HepG2 (cell line): ENCODE data around the gene C20orf96. TPM values are rescaled to one million over a fixed set of nuclear protein-coding genes. Genes with fewer than 3 reads are reported as not detected.
A peak's percentile ranks its signal among the peaks of the same experiment; 100 is the strongest.

Source experiments
- ATAC-seq: fragments of 200-7000 bp; cut with Tn5 transposase; 3 replicates; pipeline ENCODE4 v1.9.1; 2020; ENCODE audit warnings: mild to moderate bottlenecking, moderate library complexity
- BruUV-seq: library from RNA; stranded (reverse); fragments of 400-500 nt; replicated peaks from 2 replicates; lab custom pipeline; 2021; lab: Mats Ljungman, UMichigan
- CTCF ChIA-PET: fragments of 300-600 bp; formaldehyde crosslinking; extraction: SDS; loops from one replicate; lab custom pipeline; 2021; ENCODE audit warnings: low total read pairs, inconsistent platforms, low intra/inter-chr PET ratio; lab: Yijun Ruan, JAX
- POLR2A ChIA-PET: fragments of 350-600 bp; sonication (Branson Sonifier 250); formaldehyde crosslinking; loops from one replicate; lab custom pipeline; 2020; ENCODE audit warnings: antibody characterized with exemption, inconsistent platforms; lab: Yijun Ruan, JAX
- DNase-seq: peaks from one replicate; pipeline ENCODE4 v3.0.0-alpha.2; 2015; ENCODE audit warnings: low spot score
- FAIRE-seq: peaks from 3 replicates; lab custom pipeline; 2011; peaks lifted over from hg19 to GRCh38; lab: Jason Lieb, UNC
- H2AFZ ChIP-seq: one replicate; pipeline ENCODE4 v1.6.1; 2011; ENCODE audit warnings: low read length, inconsistent platforms
- H3K27ac ChIP-seq: fragments of 300-600 bp; 3 replicates; pipeline ENCODE4 v1.8.0; 2011; ENCODE audit warnings: mixed run types, mild to moderate bottlenecking, mixed read lengths, low read length, inconsistent platforms; ENCODE audit not compliant: insufficient read depth; ENCODE audit errors: extremely low read length
- H3K27me3 ChIP-seq, 2 experiments: fragments of 200-600 bp in 1 of 2; 2 replicates in 1 of 2; 3 replicates in 1 of 2; pipeline versions ENCODE4 v1.6.0 to v1.8.0; 2011; ENCODE audit warnings: low read length in 2 of 2, mild to moderate bottlenecking in 2 of 2, moderate library complexity in 2 of 2, inconsistent platforms in 1 of 2; ENCODE audit not compliant: insufficient read depth in 2 of 2, control insufficient read depth in 1 of 2
- H3K36me3 ChIP-seq, 2 experiments: fragments of 200-600 bp in 1 of 2; replicated peaks in 1 of 2; 2 replicates in 1 of 2; 3 replicates in 1 of 2; pipeline versions ENCODE4 v1.5.1 to v1.8.0; 2011; ENCODE audit warnings: low read length in 2 of 2, inconsistent platforms in 1 of 2; ENCODE audit not compliant: insufficient read depth in 2 of 2, control insufficient read depth in 1 of 2
- H3K4me1 ChIP-seq: 2 replicates; pipeline ENCODE4 v1.5.1; 2012; ENCODE audit warnings: low read length, inconsistent platforms; ENCODE audit not compliant: insufficient read depth
- H3K4me2 ChIP-seq: 2 replicates; pipeline ENCODE4 v1.6.0; 2011; ENCODE audit warnings: low read depth, low read length, inconsistent platforms
- H3K4me3 ChIP-seq, 3 experiments: fragments of 200-600 bp in 1 of 3; sonication (generic), shearing (Covaris generic) in 1 of 3; replicated peaks in 1 of 3; 2 replicates each; pipeline ENCODE4 v1.5.1; 2011 to 2016; ENCODE audit warnings: low read length in 3 of 3, inconsistent platforms in 2 of 3, low read depth in 2 of 3, mild to moderate bottlenecking in 2 of 3, control low read depth in 1 of 3, mixed read lengths in 1 of 3; ENCODE audit not compliant: insufficient read depth in 1 of 3
- H3K79me2 ChIP-seq: one replicate; pipeline ENCODE4 v1.6.1; 2011; ENCODE audit warnings: low read length, inconsistent platforms; ENCODE audit not compliant: insufficient read depth
- H3K9ac ChIP-seq: 2 replicates; pipeline ENCODE4 v1.6.0; 2011; ENCODE audit warnings: mild to moderate bottlenecking, low read depth, low read length, inconsistent platforms; ENCODE audit not compliant: insufficient read depth
- H3K9me3 ChIP-seq: 2 replicates; pipeline ENCODE4 v1.5.1; 2012; ENCODE audit warnings: mild to moderate bottlenecking, low read length
- H4K20me1 ChIP-seq: 2 replicates; pipeline ENCODE4 v1.6.0; 2011; ENCODE audit warnings: inconsistent platforms, mild to moderate bottlenecking, low read length, moderate library complexity; ENCODE audit not compliant: insufficient read depth
- BCL6 ChIP-seq: IDR thresholded peaks from 2 replicates; pipeline ENCODE4 v1.6.1; 2016; ENCODE audit warnings: missing genetic modification reagents, missing compliant biosample characterization
- MAFG ChIP-seq: sonication (generic); formaldehyde crosslinking; IDR thresholded peaks from 2 replicates; pipeline ENCODE4 v1.5.1; 2020; ENCODE audit warnings: mild to moderate bottlenecking, missing genetic modification reagents
- RFX5 ChIP-seq: IDR thresholded peaks from 2 replicates; pipeline ENCODE4 v1.6.1; 2011; ENCODE audit warnings: low read depth, low read length, improper control_type of control experiment
- SKI ChIP-seq: fragments of 450-650 bp; IDR thresholded peaks from one replicate; pipeline ENCODE4 v1.6.1; 2018; ENCODE audit warnings: mild to moderate bottlenecking; ENCODE audit not compliant: partially characterized antibody
- SMC3 ChIP-seq: IDR thresholded peaks from 2 replicates; pipeline ENCODE4 v1.6.1; 2011; ENCODE audit warnings: low read length, improper control_type of control experiment
- TEAD2 ChIP-seq: sonication (generic); formaldehyde crosslinking; IDR thresholded peaks from 2 replicates; pipeline ENCODE4 v1.9.0; 2021; ENCODE audit warnings: missing genetic modification reagents
- TOE1 ChIP-seq: sonication (generic); formaldehyde crosslinking; IDR thresholded peaks from 2 replicates; pipeline ENCODE4 v1.4.0; 2020; ENCODE audit warnings: mild to moderate bottlenecking, missing genetic modification reagents
- ZNF317 ChIP-seq: sonication (generic); formaldehyde crosslinking; IDR thresholded peaks from 2 replicates; pipeline ENCODE4 v1.5.0; 2020; ENCODE audit warnings: mild to moderate bottlenecking, missing genetic modification reagents
- ZNF382 ChIP-seq: sonication (generic); formaldehyde crosslinking; IDR thresholded peaks from 2 replicates; pipeline ENCODE4 v1.5.0; 2020; ENCODE audit warnings: missing genetic modification reagents, mild to moderate bottlenecking, borderline replicate concordance
- ZNF652 ChIP-seq: IDR thresholded peaks from 2 replicates; pipeline ENCODE4 v1.6.1; 2016; ENCODE audit warnings: low read depth, borderline replicate concordance
- WGBS: methylation state at CpG from one replicate; pipeline ENCODE4 v1.1.6; 2017; ENCODE audit warnings: low lambda C conversion rate; 5-methylcytosine and 5-hydroxymethylcytosine counted together
- in situ Hi-C: cut with HindIII; loops from 2 replicates; pipeline ENCODE4 v1.10.0; 2017; ENCODE audit warnings: low pct_unique_long_range_greater_than_20kb; ENCODE audit not compliant: extremely low pct_ligation_motif_present
- intact Hi-C: fragments of 100-400 bp; cut with micrococcal nuclease; formaldehyde crosslinking; loops from one replicate; pipeline ENCODE4 v1.10.0; 2022; ENCODE audit not compliant: unreplicated experiment
- polyA plus RNA-seq, 8 experiments: library from polyadenylated mRNA; depleted of rRNA in 3 of 8; stranded (reverse) in 7 of 8; unstranded in 1 of 8; fragments of >200 nt; fragmentation: Illumina TruSeq in 4 of 8; extraction: Trizol in 4 of 8; gene quantifications; 2 replicates each; pipeline versions ENCODE4 v1.2.1 to v1.2.3, GENCODE V29; 2011 to 2016; ENCODE audit warnings: low read depth in 4 of 8, missing spikeins in 1 of 8, mixed read lengths in 1 of 8; ENCODE audit not compliant: insufficient read depth in 1 of 8
- total RNA-seq, 5 experiments: library from RNA; depleted of rRNA; stranded (reverse); fragments of >200 nt; fragmentation: Illumina TruSeq; extraction: Trizol; gene quantifications; 2 replicates each; pipeline ENCODE4 v1.2.3, GENCODE V29; 2016; ENCODE audit warnings: low read depth in 1 of 5
- TF ChIP-seq, protein P1 (sequence below): sonication (generic); formaldehyde crosslinking; IDR thresholded peaks from 2 replicates; pipeline ENCODE4 v1.4.0; 2020; ENCODE audit warnings: missing genetic modification reagents, borderline replicate concordance
- TF ChIP-seq, protein P2 (sequence below): sonication (generic); formaldehyde crosslinking; conservative IDR thresholded peaks from 2 replicates; pipeline ENCODE4 v1.8.0; 2022; ENCODE audit warnings: missing genetic modification reagents

C20orf96 gene
- total and polyA plus RNA-seq, 2 of the 13 experiments (the other 11 are each of a cell fraction or from before 2014, with no cell fraction given) = 3.8 to 20.6 TPM

DNA sequence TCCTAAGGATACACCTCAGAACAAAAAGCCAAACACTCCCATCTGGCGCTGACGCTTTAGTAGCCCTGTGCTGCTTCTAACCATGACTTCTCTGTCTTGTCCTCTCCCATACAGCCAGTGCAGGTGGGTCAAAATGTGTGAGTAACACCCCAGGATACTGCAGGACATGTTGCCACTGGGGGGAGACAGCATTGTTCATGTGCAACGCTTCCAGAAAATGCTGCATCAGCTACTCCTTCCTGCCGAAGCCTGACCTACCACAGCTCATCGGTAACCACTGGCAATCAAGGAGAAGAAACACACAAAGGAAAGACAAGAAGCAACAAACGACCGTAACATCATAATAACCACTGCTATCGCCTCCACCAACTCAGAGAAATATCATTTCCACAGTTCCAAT, 31.6 kb downstream of the C20orf96 start (continued):
- peak; percentile 98 for TF ChIP-seq MAFG (CRISPR knock-in tag)
- TF ChIP-seq RFX5 = peak; percentile 52; the same call in 1 of the 2 replicates
- no peak for TF ChIP-seq ZNF382 (CRISPR knock-in tag)
- TF ChIP-seq SKI = no peak
- TF ChIP-seq TEAD2 (CRISPR knock-in tag) = no peak
- no peak for TF ChIP-seq ZNF652
- no peak for TF ChIP-seq TOE1 (CRISPR knock-in tag)
- peak; percentile 88 for TF ChIP-seq SMC3
- no peak for TF ChIP-seq ZNF317 (CRISPR knock-in tag)
- 0 out of 2 replicates have a peak, but pooled peaks have one; percentile 17 for TF ChIP-seq BCL6 (CRISPR knock-in tag)
- TF ChIP-seq, protein P1, sequence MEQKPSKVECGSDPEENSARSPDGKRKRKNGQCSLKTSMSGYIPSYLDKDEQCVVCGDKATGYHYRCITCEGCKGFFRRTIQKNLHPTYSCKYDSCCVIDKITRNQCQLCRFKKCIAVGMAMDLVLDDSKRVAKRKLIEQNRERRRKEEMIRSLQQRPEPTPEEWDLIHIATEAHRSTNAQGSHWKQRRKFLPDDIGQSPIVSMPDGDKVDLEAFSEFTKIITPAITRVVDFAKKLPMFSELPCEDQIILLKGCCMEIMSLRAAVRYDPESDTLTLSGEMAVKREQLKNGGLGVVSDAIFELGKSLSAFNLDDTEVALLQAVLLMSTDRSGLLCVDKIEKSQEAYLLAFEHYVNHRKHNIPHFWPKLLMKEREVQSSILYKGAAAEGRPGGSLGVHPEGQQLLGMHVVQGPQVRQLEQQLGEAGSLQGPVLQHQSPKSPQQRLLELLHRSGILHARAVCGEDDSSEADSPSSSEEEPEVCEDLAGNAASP (CRISPR knock-in tag) = no peak

DNA sequence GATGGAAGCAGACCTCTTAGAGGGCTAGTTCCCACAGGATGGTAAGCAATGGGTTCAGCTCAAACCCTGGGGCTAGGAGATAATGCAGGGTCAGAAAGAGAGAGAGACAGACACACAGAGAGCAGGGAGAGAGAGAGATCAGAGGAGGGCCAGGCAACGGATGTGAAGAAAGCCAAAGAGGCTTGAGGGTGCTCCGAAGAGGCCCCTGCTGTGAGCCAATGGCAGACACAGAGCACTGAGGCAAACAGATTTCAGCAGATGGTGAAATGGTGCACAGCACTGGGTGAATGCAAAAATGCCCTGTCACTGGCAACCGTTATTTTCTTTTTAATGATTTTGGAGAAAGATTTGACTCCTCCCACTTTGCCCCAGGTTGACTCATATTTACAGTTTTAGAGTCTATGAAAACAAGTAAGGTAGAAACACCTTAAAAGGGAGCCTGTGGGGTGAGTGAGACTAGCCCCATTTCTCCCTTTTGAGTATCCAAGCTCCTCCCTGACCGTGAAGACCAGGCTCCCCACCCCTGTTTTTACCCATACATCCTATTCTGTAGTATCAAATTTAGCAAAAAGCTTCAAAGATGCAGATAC, 32.2 kb downstream of the C20orf96 start:
- WGBS = 5% methylated on average over 4 of the region's 4 CpGs
- ATAC-seq = no peak
- POLR2A ChIA-PET = interaction anchor here (1.0 kb wide), 1 partner anchor 8 kb away, joined by 3 read pairs; no protein-coding TSS in a partner anchor
- intact Hi-C loops = no loop called here
- H3K79me2 ChIP-seq = no peaks in the 10 kb centered on the region
- no peak overlapping the region for H3K4me2 ChIP-seq
- no peak overlapping the region for H3K9ac ChIP-seq
- no peak for DNase-seq
- no peaks in the 10 kb centered on the region for H3K36me3 ChIP-seq
- peaks cover 2 to 31% of the 10 kb centered on the region in 2 experiments; a peak in 4 of 5 replicates for H3K27me3 ChIP-seq
- H2AFZ ChIP-seq = no peak overlapping the region
- H3K4me1 ChIP-seq = no peaks in the 10 kb centered on the region
- H3K27ac ChIP-seq = no peak overlapping the region
- FAIRE-seq = no peak
- no peaks in the 10 kb centered on the region for H4K20me1 ChIP-seq
- in situ Hi-C loops = no loop called here
- TF ChIP-seq, protein P2, sequence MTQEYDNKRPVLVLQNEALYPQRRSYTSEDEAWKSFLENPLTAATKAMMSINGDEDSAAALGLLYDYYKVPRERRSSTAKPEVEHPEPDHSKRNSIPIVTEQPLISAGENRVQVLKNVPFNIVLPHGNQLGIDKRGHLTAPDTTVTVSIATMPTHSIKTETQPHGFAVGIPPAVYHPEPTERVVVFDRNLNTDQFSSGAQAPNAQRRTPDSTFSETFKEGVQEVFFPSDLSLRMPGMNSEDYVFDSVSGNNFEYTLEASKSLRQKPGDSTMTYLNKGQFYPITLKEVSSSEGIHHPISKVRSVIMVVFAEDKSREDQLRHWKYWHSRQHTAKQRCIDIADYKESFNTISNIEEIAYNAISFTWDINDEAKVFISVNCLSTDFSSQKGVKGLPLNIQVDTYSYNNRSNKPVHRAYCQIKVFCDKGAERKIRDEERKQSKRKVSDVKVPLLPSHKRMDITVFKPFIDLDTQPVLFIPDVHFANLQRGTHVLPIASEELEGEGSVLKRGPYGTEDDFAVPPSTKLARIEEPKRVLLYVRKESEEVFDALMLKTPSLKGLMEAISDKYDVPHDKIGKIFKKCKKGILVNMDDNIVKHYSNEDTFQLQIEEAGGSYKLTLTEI = no peak
- TF ChIP-seq, all 625 proteins: peak for 0
- Histone ChIP-seq H3K4me3 (no peak overlapping the region), H3K9me3 (no peaks in the 10 kb centered on the region)
- CTCF ChIA-PET = interaction anchor here (0.7 to 1.9 kb wide), 3 partner anchors 9 to 72 kb away, joined by 3 to 12 read pairs (median 4); no protein-coding TSS in a partner anchor
- no TSS peak for BruUV-seq
